Gastrocnemius medialis (tissue), 4 donors: Measurements from ENCODE around the gene JMJD1C. TPM values are rescaled to one million over a fixed set of nuclear protein-coding genes. Genes with fewer than 3 reads are reported as not detected.
A peak's percentile ranks its signal among the peaks of the same experiment; 100 is the strongest.

Experiments
- ATAC-seq, 2 donors: fragments of 150-250 bp; one replicate each; pipeline ENCODE4 v1.9.1; 2016
- DNase-seq, 2 donors: peaks; one replicate each; pipeline ENCODE4 v3.0.0-alpha.2; 2019
- H3K27ac ChIP-seq, 4 donors: fragments of 200-600 bp; sonication (generic); 1 replicate in 1 of 4; 2 replicates in 3 of 4; pipeline ENCODE4 v1.5.1; 2016 to 2018; ENCODE audit warnings: mild to moderate bottlenecking in 2 of 4, moderate library complexity in 1 of 4
- H3K27me3 ChIP-seq, 3 donors: fragments of 200-600 bp; sonication (generic) in 2 of 3; 1 replicate in 1 of 3; 2 replicates in 2 of 3; pipeline versions ENCODE4 v1.5.1 to v1.6.0; 2016 to 2019; ENCODE audit warnings: mild to moderate bottlenecking in 1 of 3, moderate library complexity in 1 of 3
- H3K36me3 ChIP-seq, 2 donors: fragments of 200-600 bp; sonication (generic) in 1 of 2; one replicate each; pipeline ENCODE4 v1.5.1; 2017 to 2018
- H3K4me1 ChIP-seq, 2 donors: fragments of 200-600 bp; sonication (generic) in 1 of 2; one replicate each; pipeline ENCODE4 v1.5.1; 2016 to 2017; ENCODE audit warnings: mild to moderate bottlenecking in 2 of 2
- H3K4me3 ChIP-seq, 4 donors: fragments of 200-600 bp; sonication (generic) in 3 of 4; 1 replicate in 1 of 4; 2 replicates in 3 of 4; pipeline ENCODE4 v1.5.1; 2016 to 2019; ENCODE audit warnings: mild to moderate bottlenecking in 2 of 4
- H3K9me3 ChIP-seq, 3 donors: fragments of 200-600 bp; sonication (generic) in 2 of 3; 1 replicate in 1 of 3; 2 replicates in 2 of 3; pipeline ENCODE4 v1.5.1; 2016 to 2019
- POLR2A ChIP-seq, 2 donors: fragments of 450-650 bp; IDR thresholded peaks; one replicate each; pipeline ENCODE4 v1.6.1; 2017; ENCODE audit warnings: antibody characterized with exemption in 2 of 2, mild to moderate bottlenecking in 2 of 2, moderate library complexity in 2 of 2
- in situ Hi-C, 4 donors: fragments of 200-750 bp; cut with MboI; loops; one replicate each; pipeline versions ENCODE4 v1.15.0 to v1.8.0; 2017; ENCODE audit warnings: low sequenced_read_pairs in 4 of 4
- intact Hi-C: fragments of 100-400 bp; cut with DNase I; formaldehyde crosslinking; loops from one replicate; pipeline ENCODE4 v1.15.1; 2023; ENCODE audit warnings: low total_unique reads
- total RNA-seq, 4 donors: library from RNA; depleted of rRNA; stranded (reverse); fragments of >200 nt; gene quantifications; one replicate each; pipeline versions ENCODE4 v1.1.0 to v1.2.3, GENCODE V29; 2016
- TF ChIP-seq, protein P1 (sequence below), 5 experiments: fragments of 450-650 bp in 3 of 5; fragments of 200-600 bp in 2 of 5; sonication (generic) in 2 of 5; IDR thresholded peaks in 4 of 5; conservative IDR thresholded peaks in 1 of 5; 1 replicate in 4 of 5; 2 replicates in 1 of 5; pipeline ENCODE4 v1.5.1; 2016 to 2019; ENCODE audit warnings: antibody characterized with exemption in 5 of 5, mild to moderate bottlenecking in 3 of 5, moderate library complexity in 3 of 5

The JMJD1C gene
- total RNA-seq, 4 donors from 2014 or later = 22.5 to 74.1 (median 46.9) TPM

DNA sequence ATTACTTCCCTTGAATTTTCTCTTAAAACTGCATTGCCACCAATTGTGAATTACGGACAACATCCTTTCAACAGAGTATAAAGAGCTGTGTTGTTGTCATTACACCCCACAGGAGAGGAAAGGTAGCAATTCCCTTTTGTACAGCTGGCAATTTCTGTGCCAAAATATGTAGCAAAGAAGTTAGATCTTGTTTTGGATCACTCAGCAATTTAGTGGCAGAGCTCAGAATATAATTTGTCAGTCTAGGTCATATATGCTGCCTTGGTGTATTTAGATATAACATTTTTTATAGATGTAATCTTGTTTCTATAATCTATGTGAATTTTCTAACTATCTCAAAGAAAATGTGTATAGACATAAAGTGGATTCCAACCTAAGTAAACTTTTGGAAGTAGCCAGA is 293.9 kb downstream of the JMJD1C start:
- no peaks in the 10 kb centered on the region for H3K9me3 ChIP-seq
- DNase-seq (no peak), ATAC-seq (no peak)
- peaks cover 3 to 29% of the 10 kb centered on the region in 2 donors for H3K36me3 ChIP-seq
- H3K4me3 ChIP-seq = no peak overlapping the region
- H3K27me3 ChIP-seq = no peaks in the 10 kb centered on the region
- H3K4me1 ChIP-seq = peaks cover 0 to 8% of the 10 kb centered on the region in 2 donors
- H3K27ac ChIP-seq = no peak overlapping the region
- in situ Hi-C loops = loop anchor here in 3 of 4 donors (25.0 kb wide), 3 partner anchors 160 to 735 kb away; no protein-coding TSS in a partner anchor
- intact Hi-C loops = no loop called here
- TF ChIP-seq POLR2A (IDR thresholded peaks at IDR 0.05) = no peak
- TF ChIP-seq, protein P1, sequence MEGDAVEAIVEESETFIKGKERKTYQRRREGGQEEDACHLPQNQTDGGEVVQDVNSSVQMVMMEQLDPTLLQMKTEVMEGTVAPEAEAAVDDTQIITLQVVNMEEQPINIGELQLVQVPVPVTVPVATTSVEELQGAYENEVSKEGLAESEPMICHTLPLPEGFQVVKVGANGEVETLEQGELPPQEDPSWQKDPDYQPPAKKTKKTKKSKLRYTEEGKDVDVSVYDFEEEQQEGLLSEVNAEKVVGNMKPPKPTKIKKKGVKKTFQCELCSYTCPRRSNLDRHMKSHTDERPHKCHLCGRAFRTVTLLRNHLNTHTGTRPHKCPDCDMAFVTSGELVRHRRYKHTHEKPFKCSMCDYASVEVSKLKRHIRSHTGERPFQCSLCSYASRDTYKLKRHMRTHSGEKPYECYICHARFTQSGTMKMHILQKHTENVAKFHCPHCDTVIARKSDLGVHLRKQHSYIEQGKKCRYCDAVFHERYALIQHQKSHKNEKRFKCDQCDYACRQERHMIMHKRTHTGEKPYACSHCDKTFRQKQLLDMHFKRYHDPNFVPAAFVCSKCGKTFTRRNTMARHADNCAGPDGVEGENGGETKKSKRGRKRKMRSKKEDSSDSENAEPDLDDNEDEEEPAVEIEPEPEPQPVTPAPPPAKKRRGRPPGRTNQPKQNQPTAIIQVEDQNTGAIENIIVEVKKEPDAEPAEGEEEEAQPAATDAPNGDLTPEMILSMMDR (IDR thresholded peaks at IDR 0.05 in 4 of 5, conservative IDR thresholded peaks at IDR 0.05 in 1 of 5) = no peak

DNA sequence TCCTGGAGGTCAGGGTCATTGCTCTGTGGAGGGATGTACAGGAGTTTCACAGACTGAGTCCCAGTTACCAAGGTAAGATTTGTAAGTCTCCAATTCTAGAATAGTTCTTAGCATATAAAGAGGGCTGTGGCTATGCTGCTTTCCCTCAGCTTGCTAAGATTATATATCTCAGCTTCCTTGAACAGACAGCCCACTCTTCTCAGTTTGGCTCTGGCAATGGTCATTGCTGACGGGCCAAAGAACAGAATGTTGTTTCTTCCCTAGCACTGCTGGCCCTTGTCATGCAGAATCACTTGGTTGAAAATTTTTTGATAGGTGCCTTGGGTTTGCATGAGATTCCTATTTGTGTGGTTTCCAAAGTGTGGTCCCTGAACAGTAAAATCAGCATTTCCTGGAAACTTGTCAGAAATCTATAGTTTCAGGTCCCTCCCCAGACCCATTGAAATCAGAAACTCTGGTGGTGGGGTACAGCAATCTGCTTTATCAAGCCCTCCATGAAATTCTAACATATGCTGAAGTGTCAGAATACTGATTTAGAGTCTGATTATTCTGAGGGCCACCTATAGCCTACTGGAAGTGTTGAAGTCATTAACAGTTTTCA is 294.4 kb downstream of the JMJD1C start:
- intact Hi-C loops (no loop called here), in situ Hi-C loops (loop anchor here in 3 of 4 donors (25.0 kb wide), 3 partner anchors 159 to 734 kb away; no protein-coding TSS in a partner anchor)
- Histone ChIP-seq H3K9me3 (no peaks in the 10 kb centered on the region), H3K36me3 (peaks cover 3 to 23% of the 10 kb centered on the region in 2 donors), H3K4me3 (no peak overlapping the region), H3K4me1 (peaks cover 0 to 8% of the 10 kb centered on the region in 2 donors), H3K27me3 (no peaks in the 10 kb centered on the region), H3K27ac (peak overlapping the region in 1 of 4 donors; percentile 4)
- no peak for TF ChIP-seq POLR2A (IDR thresholded peaks at IDR 0.05)
- TF ChIP-seq, protein P1 (IDR thresholded peaks at IDR 0.05 in 4 of 5, conservative IDR thresholded peaks at IDR 0.05 in 1 of 5) = no peak
- ATAC-seq = no peak
- no peak for DNase-seq

DNA sequence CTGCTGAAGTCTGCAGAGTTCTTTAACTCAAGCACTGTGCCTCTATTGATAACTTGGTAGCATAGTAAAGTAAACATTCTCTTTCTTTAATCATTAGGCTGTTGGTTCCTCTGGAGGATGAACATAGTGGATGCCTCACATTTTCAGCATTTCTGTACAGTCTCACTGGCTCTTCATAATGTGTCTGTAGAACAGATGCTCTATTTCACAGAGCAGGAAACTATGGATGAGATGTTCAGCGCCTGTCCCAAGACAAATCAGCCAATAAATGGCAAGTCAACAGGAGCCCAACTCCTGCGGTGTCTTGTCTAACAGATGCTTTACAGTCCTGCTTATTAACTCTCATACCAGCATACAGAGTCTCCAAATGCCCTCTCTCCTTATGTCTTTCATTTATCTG is 296.2 kb downstream of the JMJD1C start:
- in situ Hi-C loops (loop anchor here in 3 of 4 donors (10.0 to 25.0 kb wide), 5 partner anchors 157 to 732 kb away; no protein-coding TSS in a partner anchor), intact Hi-C loops (loop anchor here (2.0 to 5.0 kb wide), 4 partner anchors 98 to 648 kb away; partner anchors contain the start of gene JMJD1C)
- H3K27me3 ChIP-seq = no peaks in the 10 kb centered on the region
- H3K36me3 ChIP-seq = peaks cover 0 to 19% of the 10 kb centered on the region in 2 donors
- ATAC-seq (no peak), DNase-seq (no peak)
- TF ChIP-seq, protein P1 (IDR thresholded peaks at IDR 0.05 in 4 of 5, conservative IDR thresholded peaks at IDR 0.05 in 1 of 5) = no peak
- peaks cover 0 to 8% of the 10 kb centered on the region in 2 donors for H3K4me1 ChIP-seq
- no peak overlapping the region for H3K27ac ChIP-seq
- H3K4me3 ChIP-seq = no peak overlapping the region
- no peaks in the 10 kb centered on the region for H3K9me3 ChIP-seq

DNA sequence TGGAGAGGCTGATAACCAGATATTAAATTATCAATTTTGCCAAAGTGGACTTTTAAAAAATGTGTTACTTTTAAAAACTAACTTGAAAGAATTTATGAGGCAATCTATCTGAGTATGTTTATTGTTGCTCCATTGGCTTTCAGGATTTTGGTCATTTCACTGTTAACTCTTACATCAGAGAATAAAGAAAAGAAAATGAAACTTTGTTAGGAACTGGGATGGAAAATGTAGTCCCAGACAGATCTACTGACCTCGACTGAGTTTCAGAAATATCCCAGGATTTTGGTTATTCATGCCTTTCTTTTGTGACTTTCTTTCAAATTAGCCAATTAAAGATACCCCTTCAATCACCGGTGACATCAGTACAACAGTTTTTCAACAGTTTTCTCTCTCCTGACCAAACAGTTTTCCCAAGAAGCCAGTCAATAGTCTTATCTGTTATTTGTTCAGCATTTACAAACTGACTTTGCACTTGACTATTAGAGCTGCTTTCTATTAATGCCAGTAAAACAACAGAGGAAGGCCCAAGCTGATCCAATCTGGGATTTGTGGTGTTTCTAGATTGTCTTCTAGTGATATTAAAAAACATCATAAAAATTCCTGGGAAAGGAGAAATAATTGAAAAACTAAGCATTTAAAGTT is 296.8 kb downstream of the JMJD1C start:
- no peaks in the 10 kb centered on the region for H3K9me3 ChIP-seq
- in situ Hi-C loops (loop anchor here in 3 of 4 donors (10.0 to 25.0 kb wide), 5 partner anchors 157 to 732 kb away; no protein-coding TSS in a partner anchor), intact Hi-C loops (loop anchor here (2.0 to 5.0 kb wide), 4 partner anchors 98 to 648 kb away; partner anchors contain the start of gene JMJD1C)
- H3K4me3 ChIP-seq = no peak overlapping the region
- TF ChIP-seq, protein P1 (IDR thresholded peaks at IDR 0.05 in 4 of 5, conservative IDR thresholded peaks at IDR 0.05 in 1 of 5) = no peak
- no peak for TF ChIP-seq POLR2A (IDR thresholded peaks at IDR 0.05)
- peaks cover 0 to 18% of the 10 kb centered on the region in 2 donors for H3K36me3 ChIP-seq
- H3K27me3 ChIP-seq = no peaks in the 10 kb centered on the region
- H3K27ac ChIP-seq = peak overlapping the region in 2 of 4 donors; percentile 2 to 21
- ATAC-seq (no peak), DNase-seq (no peak)
- peaks cover 0 to 8% of the 10 kb centered on the region in 2 donors for H3K4me1 ChIP-seq
